Kidney epithelial cell (primary cell): ENCODE data around the gene THBS2. TPM values are rescaled to one million over a fixed set of nuclear protein-coding genes. Genes with fewer than 3 reads are reported as not detected.
A peak's percentile ranks its signal among the peaks of the same experiment; 100 is the strongest.

ENCODE experiments used
- DNase-seq: peaks from one replicate; pipeline ENCODE4 v3.0.0-alpha.2; 2010; ENCODE audit warnings: low read depth
- H3K27me3 ChIP-seq: 2 replicates; pipeline ENCODE4 v1.6.0; 2011; ENCODE audit warnings: low read length; ENCODE audit not compliant: control insufficient read depth, insufficient read depth
- H3K36me3 ChIP-seq: 2 replicates; pipeline ENCODE4 v1.5.1; 2011; ENCODE audit warnings: low read length; ENCODE audit not compliant: control insufficient read depth, insufficient read depth
- H3K4me3 ChIP-seq: 2 replicates; pipeline ENCODE4 v1.5.1; 2011; ENCODE audit warnings: low read depth, mild to moderate bottlenecking, control low read depth, low read length
- total RNA-seq: library from RNA; depleted of rRNA; stranded (reverse); fragments of >200 nt; gene quantifications from 2 replicates; pipeline ENCODE4 v1.2.3, GENCODE V29; 2015
- TF ChIP-seq, protein P1 (sequence below): IDR thresholded peaks from 2 replicates; pipeline ENCODE4 v1.5.1; 2011; ENCODE audit warnings: mild to moderate bottlenecking, moderate library complexity, low read length, control low read depth, inconsistent platforms; ENCODE audit not compliant: insufficient read depth, poor library complexity, severe bottlenecking

THBS2 gene
- total RNA-seq, 1 donor from 2014 or later = 21.9 TPM

- Histone ChIP-seq H3K27me3 (peaks cover 22% of the 10 kb centered on the region), H3K4me3 (no peak overlapping the region), H3K36me3 (no peaks in the 10 kb centered on the region)
- TF ChIP-seq, protein P1, sequence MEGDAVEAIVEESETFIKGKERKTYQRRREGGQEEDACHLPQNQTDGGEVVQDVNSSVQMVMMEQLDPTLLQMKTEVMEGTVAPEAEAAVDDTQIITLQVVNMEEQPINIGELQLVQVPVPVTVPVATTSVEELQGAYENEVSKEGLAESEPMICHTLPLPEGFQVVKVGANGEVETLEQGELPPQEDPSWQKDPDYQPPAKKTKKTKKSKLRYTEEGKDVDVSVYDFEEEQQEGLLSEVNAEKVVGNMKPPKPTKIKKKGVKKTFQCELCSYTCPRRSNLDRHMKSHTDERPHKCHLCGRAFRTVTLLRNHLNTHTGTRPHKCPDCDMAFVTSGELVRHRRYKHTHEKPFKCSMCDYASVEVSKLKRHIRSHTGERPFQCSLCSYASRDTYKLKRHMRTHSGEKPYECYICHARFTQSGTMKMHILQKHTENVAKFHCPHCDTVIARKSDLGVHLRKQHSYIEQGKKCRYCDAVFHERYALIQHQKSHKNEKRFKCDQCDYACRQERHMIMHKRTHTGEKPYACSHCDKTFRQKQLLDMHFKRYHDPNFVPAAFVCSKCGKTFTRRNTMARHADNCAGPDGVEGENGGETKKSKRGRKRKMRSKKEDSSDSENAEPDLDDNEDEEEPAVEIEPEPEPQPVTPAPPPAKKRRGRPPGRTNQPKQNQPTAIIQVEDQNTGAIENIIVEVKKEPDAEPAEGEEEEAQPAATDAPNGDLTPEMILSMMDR = no peak
- no peak for DNase-seq
Observed at GRCh38 chr6:169255643-169256042, 2.0 kb upstream of the THBS2 start.

DNA sequence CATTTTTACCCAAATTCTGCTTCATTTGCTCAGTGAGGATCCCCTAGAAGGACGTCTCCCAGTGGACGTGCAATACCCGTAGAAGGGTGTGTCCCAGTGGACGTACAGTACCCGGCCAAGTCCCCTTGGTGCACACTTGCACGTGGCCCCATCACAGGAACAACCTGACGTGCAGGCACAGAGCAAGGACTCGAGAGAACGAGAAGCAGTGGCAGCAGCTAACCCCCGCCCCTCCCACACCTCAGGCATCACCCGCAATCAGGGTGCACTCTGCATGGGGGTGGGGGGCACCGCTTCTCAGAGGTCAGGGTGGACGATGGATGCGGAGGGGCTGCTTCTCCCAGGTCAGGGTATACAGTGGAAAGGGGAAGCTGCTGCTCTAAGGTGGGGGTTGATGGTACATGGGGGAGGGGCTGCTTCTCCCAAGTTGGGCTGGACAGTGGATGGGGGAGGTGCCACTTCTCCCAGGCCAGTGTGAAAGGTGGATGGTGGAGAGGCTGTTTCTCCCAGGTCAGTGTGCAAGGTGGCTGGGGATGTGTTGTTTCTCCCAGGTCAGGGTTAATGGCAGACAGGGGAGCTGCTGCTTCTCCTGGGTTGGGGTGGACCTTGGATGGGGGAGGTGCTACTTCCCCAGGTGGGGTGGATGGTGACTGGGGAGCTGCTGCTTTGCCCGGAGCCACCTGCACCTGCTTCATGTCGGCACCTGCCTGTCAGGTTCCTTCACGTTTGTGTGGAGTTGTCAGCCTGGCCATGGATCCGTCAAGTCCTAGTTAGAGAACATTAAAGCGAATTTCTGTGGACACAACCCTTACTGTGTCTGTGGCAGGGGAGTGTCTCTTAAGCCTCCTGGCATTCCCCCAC lies 1.0 kb upstream of the THBS2 start:
- Histone ChIP-seq H3K36me3 (no peaks in the 10 kb centered on the region), H3K27me3 (peaks cover 22% of the 10 kb centered on the region), H3K4me3 (no peak overlapping the region)
- DNase-seq = no peak
- TF ChIP-seq, protein P1 = no peak

- H3K27me3 ChIP-seq = peaks cover 22% of the 10 kb centered on the region
- H3K4me3 ChIP-seq = peak overlapping the region; percentile 3
- TF ChIP-seq, protein P1 = no peak
- H3K36me3 ChIP-seq = no peaks in the 10 kb centered on the region
- no peak for DNase-seq
Observed at GRCh38 chr6:169252505-169253189, 999 bp downstream of the THBS2 start.

- no peaks in the 10 kb centered on the region for H3K36me3 ChIP-seq
- peaks cover 22% of the 10 kb centered on the region for H3K27me3 ChIP-seq
- TF ChIP-seq, protein P1 = no peak
- H3K4me3 ChIP-seq = peak overlapping the region; percentile 3
- no peak for DNase-seq
Observed at GRCh38 chr6:169251822-169252504, 1.7 kb downstream of the THBS2 start.

DNA sequence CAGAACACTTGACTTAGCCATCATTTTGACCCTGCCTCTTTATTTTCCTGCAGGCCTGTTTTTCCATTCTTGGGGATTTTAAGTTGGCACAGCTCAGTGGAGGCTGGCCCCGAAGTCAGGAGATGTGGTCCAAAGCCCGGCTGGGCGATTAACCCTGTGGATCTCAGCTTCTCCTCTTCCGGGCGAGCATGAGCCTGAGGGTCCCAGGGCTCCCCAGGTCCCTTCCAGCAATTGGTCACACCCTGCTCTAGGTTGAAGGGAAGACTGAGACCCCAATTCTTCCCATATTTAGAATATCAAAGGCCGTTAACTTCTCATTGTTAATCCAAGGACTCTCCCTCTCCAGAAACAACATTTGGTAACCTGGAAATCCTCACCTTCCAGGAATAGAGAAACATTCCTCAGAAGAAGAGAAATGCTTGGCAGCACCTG lies 2.3 kb downstream of the THBS2 start:
- no peak for DNase-seq
- Histone ChIP-seq H3K4me3 (no peak overlapping the region), H3K27me3 (peaks cover 22% of the 10 kb centered on the region), H3K36me3 (no peaks in the 10 kb centered on the region)
- TF ChIP-seq, protein P1 = no peak
